ENCODE data around the gene SNX6. TPM values are rescaled to one million over a fixed set of nuclear protein-coding genes. Genes with fewer than 3 reads are reported as not detected.
"Not testable (repeated sequence)": the region's sequence is repeated elsewhere in the genome, so short reads cannot be mapped to it uniquely, and the experiment has no call there.

SNX6 gene
- total RNA-seq, 1 donor, result 128 TPM

- H3K4me3 ChIP-seq (ENCODE audit: low read length), result no peak overlapping the region
- no peaks in the 10 kb centered on the region for H3K9me3 ChIP-seq (ENCODE audit: low read depth, low read length)
- no peaks in the 10 kb centered on the region for H3K27me3 ChIP-seq (ENCODE audit: insufficient read depth, low read length)
- peaks cover 31% of the 10 kb centered on the region for H3K4me1 ChIP-seq (ENCODE audit: insufficient read depth, low read length)
Measured at GRCh38 chr14:34537677-34538009, 92.3 kb downstream of the SNX6 start.

- Histone ChIP-seq H3K9me3 (ENCODE audit: low read depth, low read length) (no peaks in the 10 kb centered on the region), H3K4me1 (ENCODE audit: insufficient read depth, low read length) (peaks cover 31% of the 10 kb centered on the region), H3K4me3 (ENCODE audit: low read length) (no peak overlapping the region), H3K27me3 (ENCODE audit: insufficient read depth, low read length) (no peaks in the 10 kb centered on the region)
Measured at GRCh38 chr14:34536951-34537676, 92.8 kb downstream of the SNX6 start.

GRCh38 chr14:34527591-34527990, 102.4 kb downstream of the SNX6 start:
- H3K27me3 ChIP-seq (ENCODE audit: insufficient read depth, low read length), result no peaks in the 10 kb centered on the region
- H3K4me1 ChIP-seq (ENCODE audit: insufficient read depth, low read length), result no peaks in the 10 kb centered on the region
- H3K4me3 ChIP-seq (ENCODE audit: low read length), result no peak overlapping the region
- no peaks in the 10 kb centered on the region for H3K9me3 ChIP-seq (ENCODE audit: low read depth, low read length)

- H3K4me1 ChIP-seq (ENCODE audit: insufficient read depth, low read length); H3K27me3 ChIP-seq (ENCODE audit: insufficient read depth, low read length); H3K4me3 ChIP-seq (ENCODE audit: low read length); H3K9me3 ChIP-seq (ENCODE audit: low read depth, low read length): not testable (repeated sequence)
Measured at GRCh38 chr14:34524216-34524615, 105.7 kb downstream of the SNX6 start.

- Histone ChIP-seq H3K4me1 (ENCODE audit: insufficient read depth, low read length) (no peaks in the 10 kb centered on the region), H3K9me3 (ENCODE audit: low read depth, low read length) (no peaks in the 10 kb centered on the region), H3K4me3 (ENCODE audit: low read length) (no peak overlapping the region), H3K27me3 (ENCODE audit: insufficient read depth, low read length) (no peaks in the 10 kb centered on the region)
Measured at GRCh38 chr14:34522496-34522895, 107.5 kb downstream of the SNX6 start.

- not testable (repeated sequence) for H3K4me1 ChIP-seq (ENCODE audit: insufficient read depth, low read length); H3K9me3 ChIP-seq (ENCODE audit: low read depth, low read length); H3K27me3 ChIP-seq (ENCODE audit: insufficient read depth, low read length); H3K4me3 ChIP-seq (ENCODE audit: low read length)
Measured at GRCh38 chr14:34521071-34521470, 108.9 kb downstream of the SNX6 start.

GRCh38 chr14:34520304-34520970, 109.5 kb downstream of the SNX6 start:
- H3K4me3 ChIP-seq (ENCODE audit: low read length); H3K4me1 ChIP-seq (ENCODE audit: insufficient read depth, low read length); H3K27me3 ChIP-seq (ENCODE audit: insufficient read depth, low read length); H3K9me3 ChIP-seq (ENCODE audit: low read depth, low read length): not testable (repeated sequence)

Other genes with a start within 250 kb of the SNX6 start
- gene SPTSSA, start 167.9 kb downstream of the SNX6 start, total RNA-seq, result 2.5 TPM
- 124 TPM for gene EAPP, start 90.4 kb downstream of the SNX6 start, total RNA-seq
- 62.2 TPM for gene CFL2, start 84.4 kb upstream of the SNX6 start, total RNA-seq
- gene BAZ1A, start 245.2 kb upstream of the SNX6 start, total RNA-seq, result 50.3 TPM